ENCODE measurements around the gene ATP9A. TPM values are rescaled to one million over a fixed set of nuclear protein-coding genes. Genes with fewer than 3 reads are reported as not detected.

Gene ATP9A
- polyA plus RNA-seq, 3 donors, result 0.04 TPM; not detected in 2

GRCh38 chr20:51810155-51811041 is 42.2 kb upstream of the ATP9A start:
- no peak overlapping the region for H3K27ac ChIP-seq (ENCODE audit: low read depth in 1 of 2, low read length in 2 of 2)
- intact Hi-C loops (cut with micrococcal nuclease), result no loop called here
- no peaks in the 10 kb centered on the region for H3K4me1 Mint-ChIP-seq
- H3K36me3 Mint-ChIP-seq, result no peaks in the 10 kb centered on the region
- no peaks in the 10 kb centered on the region for H3K36me3 ChIP-seq (replicated peaks in 1 of 2; ENCODE audit: control insufficient read depth in 1 of 2, insufficient read depth in 2 of 2, low read length in 2 of 2)
- H2AFZ ChIP-seq (ENCODE audit: insufficient read depth, low read depth, low read length, poor library complexity, severe bottlenecking), result no peak overlapping the region
- no peak overlapping the region for H3K27ac Mint-ChIP-seq
- H3K4me2 ChIP-seq (replicated peaks; ENCODE audit: extremely low read depth, low read length, poor library complexity, severe bottlenecking), result no peak overlapping the region
- no peaks in the 10 kb centered on the region for H4K20me1 ChIP-seq (ENCODE audit: insufficient read depth, low read length)
- TF ChIP-seq CTCF (IDR thresholded peaks at IDR 0.05), result no peak
- 96% methylated on average over 3 of the region's 13 CpGs for WGBS (ENCODE audit: insufficient coverage)
- DNase-seq, result no peak
- H3K9me3 ChIP-seq (replicated peaks in 1 of 2; ENCODE audit: control insufficient read depth in 1 of 2, insufficient read depth in 1 of 2, low read length in 2 of 2), result no peaks in the 10 kb centered on the region
- no peaks in the 10 kb centered on the region for H3K27me3 ChIP-seq (ENCODE audit: control insufficient read depth in 2 of 2, insufficient read depth in 2 of 2, low read length in 2 of 2)
- H3K9ac ChIP-seq (ENCODE audit: insufficient read depth, low read length, poor library complexity, severe bottlenecking), result no peak overlapping the region
- H3K27me3 Mint-ChIP-seq (ENCODE audit: low read depth in 3 of 3), result peaks cover 3 to 9% (median 3%) of the 10 kb centered on the region in 3 donors
- peaks cover 0 to 3% (median 0%) of the 10 kb centered on the region in 7 donors for H3K9me3 Mint-ChIP-seq
- H3K4me3 ChIP-seq (replicated peaks in 1 of 3; ENCODE audit: low read depth in 2 of 3, low read length in 3 of 3), result no peak overlapping the region
- no peak overlapping the region for H3K4me3 Mint-ChIP-seq
- no peaks in the 10 kb centered on the region for H3K79me2 ChIP-seq (ENCODE audit: insufficient read depth, low read length)
- no peaks in the 10 kb centered on the region for H3K4me1 ChIP-seq (ENCODE audit: control insufficient read depth in 1 of 2, insufficient read depth in 2 of 2, low read length in 2 of 2)

- no peak for DNase-seq
- peaks cover 10 to 18% of the 10 kb centered on the region in 2 donors for H3K27me3 ChIP-seq (ENCODE audit: control insufficient read depth in 2 of 2, insufficient read depth in 2 of 2, low read length in 2 of 2)
- intact Hi-C loops (cut with micrococcal nuclease), result no loop called here
- H3K27me3 Mint-ChIP-seq (ENCODE audit: low read depth in 3 of 3), result peaks cover 9 to 15% (median 10%) of the 10 kb centered on the region in 3 donors
- H3K27ac Mint-ChIP-seq, result no peak overlapping the region
- H3K9me3 ChIP-seq (replicated peaks in 1 of 2; ENCODE audit: control insufficient read depth in 1 of 2, insufficient read depth in 1 of 2, low read length in 2 of 2), result no peaks in the 10 kb centered on the region
- H3K4me3 Mint-ChIP-seq, result no peak overlapping the region
- peaks cover 0 to 3% (median 0%) of the 10 kb centered on the region in 7 donors for H3K9me3 Mint-ChIP-seq
- no peaks in the 10 kb centered on the region for H3K4me1 ChIP-seq (ENCODE audit: control insufficient read depth in 1 of 2, insufficient read depth in 2 of 2, low read length in 2 of 2)
- no peaks in the 10 kb centered on the region for H4K20me1 ChIP-seq (ENCODE audit: insufficient read depth, low read length)
- no peak overlapping the region for H3K9ac ChIP-seq (ENCODE audit: insufficient read depth, low read length, poor library complexity, severe bottlenecking)
- H3K36me3 ChIP-seq (replicated peaks in 1 of 2; ENCODE audit: control insufficient read depth in 1 of 2, insufficient read depth in 2 of 2, low read length in 2 of 2), result no peaks in the 10 kb centered on the region
- no peaks in the 10 kb centered on the region for H3K4me1 Mint-ChIP-seq
- H3K4me3 ChIP-seq (replicated peaks in 1 of 3; ENCODE audit: low read depth in 2 of 3, low read length in 3 of 3), result no peak overlapping the region
- no peak for TF ChIP-seq CTCF (IDR thresholded peaks at IDR 0.05)
- no peak overlapping the region for H3K4me2 ChIP-seq (replicated peaks; ENCODE audit: extremely low read depth, low read length, poor library complexity, severe bottlenecking)
- H2AFZ ChIP-seq (ENCODE audit: insufficient read depth, low read depth, low read length, poor library complexity, severe bottlenecking), result no peak overlapping the region
- no peaks in the 10 kb centered on the region for H3K36me3 Mint-ChIP-seq
- no peaks in the 10 kb centered on the region for H3K79me2 ChIP-seq (ENCODE audit: insufficient read depth, low read length)
- 83% methylated on average over 2 of the region's 5 CpGs for WGBS (ENCODE audit: insufficient coverage)
- no peak overlapping the region for H3K27ac ChIP-seq (ENCODE audit: low read depth in 1 of 2, low read length in 2 of 2)
Measured at GRCh38 chr20:51807720-51808250, 39.6 kb upstream of the ATP9A start.
